ENCODE results near the gene A3GALT2. TPM values are rescaled to one million over a fixed set of nuclear protein-coding genes. Genes with fewer than 3 reads are reported as not detected.

The A3GALT2 gene
- total and polyA plus RNA-seq, 8 donors, result not detected

- no peak for DNase-seq
- H3K27me3 ChIP-seq, result no peaks in the 10 kb centered on the region
- H3K4me1 ChIP-seq, result peaks cover 39 to 90% (median 52%) of the 10 kb centered on the region in 4 donors
- intact Hi-C loops (cut with DNase I; ENCODE audit: low total_unique reads), result no loop called here
- H3K27ac ChIP-seq, result peak overlapping the region in 2 of 5 donors; percentile 22 to 99
- TF ChIP-seq POLR2A (IDR thresholded peaks at IDR 0.05) (no peak), CTCF (IDR thresholded peaks at IDR 0.05) (no peak), EP300 (IDR thresholded peaks at IDR 0.05) (no peak), POLR2AphosphoS5 (IDR thresholded peaks at IDR 0.05) (no peak)
- no peak overlapping the region for H3K4me3 ChIP-seq
- 74 to 98% (median 94%) methylated on average over 3 of the region's 3 CpGs for WGBS, 5 donors
- H3K36me3 ChIP-seq, result peaks cover 70 to 91% (median 87%) of the 10 kb centered on the region in 4 donors
- no peaks in the 10 kb centered on the region for H3K9me3 ChIP-seq
Observed at GRCh38 chr1:33330361-33330890, 9.5 kb upstream of the A3GALT2 start.

- WGBS, 5 donors, result 88 to 95% (median 90%) methylated on average over 19 of the region's 19 CpGs
- Histone ChIP-seq H3K27ac (peak overlapping the region in 3 of 5 donors; percentile 22 to 99 (median 67)), H3K4me1 (peaks cover 32 to 90% (median 46%) of the 10 kb centered on the region in 4 donors), H3K4me3 (no peak overlapping the region), H3K36me3 (peaks cover 76 to 93% (median 92%) of the 10 kb centered on the region in 4 donors), H3K9me3 (no peaks in the 10 kb centered on the region), H3K27me3 (no peaks in the 10 kb centered on the region)
- DNase-seq, result no peak
- intact Hi-C loops (cut with DNase I; ENCODE audit: low total_unique reads), result no loop called here
- no peak for TF ChIP-seq POLR2AphosphoS5 (IDR thresholded peaks at IDR 0.05)
- no peak for TF ChIP-seq EP300 (IDR thresholded peaks at IDR 0.05)
- TF ChIP-seq CTCF (IDR thresholded peaks at IDR 0.05), result no peak
- no peak for TF ChIP-seq POLR2A (IDR thresholded peaks at IDR 0.05)
Observed at GRCh38 chr1:33329600-33330305, 8.9 kb upstream of the A3GALT2 start.

GRCh38 chr1:33328817-33329216, 7.9 kb upstream of the A3GALT2 start:
- no peak for DNase-seq
- Histone ChIP-seq H3K4me1 (peaks cover 24 to 83% (median 36%) of the 10 kb centered on the region in 4 donors), H3K36me3 (peaks cover 86 to 100% (median 98%) of the 10 kb centered on the region in 4 donors), H3K9me3 (no peaks in the 10 kb centered on the region), H3K27ac (peak overlapping the region in 3 of 5 donors; percentile 67 to 99 (median 69)), H3K4me3 (no peak overlapping the region), H3K27me3 (no peaks in the 10 kb centered on the region)
- intact Hi-C loops (cut with DNase I; ENCODE audit: low total_unique reads), result no loop called here
- TF ChIP-seq CTCF (IDR thresholded peaks at IDR 0.05) (no peak), EP300 (IDR thresholded peaks at IDR 0.05) (no peak), POLR2AphosphoS5 (IDR thresholded peaks at IDR 0.05) (no peak), POLR2A (IDR thresholded peaks at IDR 0.05) (no peak)
- 95 to 97% (median 96%) methylated on average over 12 of the region's 12 CpGs for WGBS, 5 donors

- H3K4me1 ChIP-seq, result peaks cover 13 to 72% (median 26%) of the 10 kb centered on the region in 4 donors
- no peaks in the 10 kb centered on the region for H3K9me3 ChIP-seq
- peaks cover 96 to 100% (median 100%) of the 10 kb centered on the region in 4 donors for H3K36me3 ChIP-seq
- peak overlapping the region in 4 of 5 donors; percentile 13 to 69 (median 60) for H3K27ac ChIP-seq
- peak in 1 of 2 donors; percentile 69 for DNase-seq
- H3K27me3 ChIP-seq, result no peaks in the 10 kb centered on the region
- no peak overlapping the region for H3K4me3 ChIP-seq
- intact Hi-C loops (cut with DNase I; ENCODE audit: low total_unique reads), result no loop called here
- no peak for TF ChIP-seq EP300 (IDR thresholded peaks at IDR 0.05)
- TF ChIP-seq POLR2AphosphoS5 (IDR thresholded peaks at IDR 0.05), result no peak
- no peak for TF ChIP-seq POLR2A (IDR thresholded peaks at IDR 0.05)
- TF ChIP-seq CTCF (IDR thresholded peaks at IDR 0.05), result no peak
- 44 to 59% (median 52%) methylated on average over 9 of the region's 9 CpGs for WGBS, 5 donors
Observed at GRCh38 chr1:33327587-33328325, 6.9 kb upstream of the A3GALT2 start.

Measured in stomach (tissue), 9 donors.